Suprapubic skin (tissue), 4 donors: Measurements from ENCODE around the gene KSR2.

Experiments used
- CTCF ChIP-seq, 2 donors: fragments of 200-600 bp in 1 of 2; fragments of 450-650 bp in 1 of 2; sonication (generic) in 1 of 2; IDR thresholded peaks; one replicate each; pipeline ENCODE4 v1.5.1; 2016 to 2019; ENCODE audit warnings: antibody characterized with exemption in 2 of 2, mild to moderate bottlenecking in 1 of 2, moderate library complexity in 1 of 2
- POLR2A ChIP-seq, 2 donors: fragments of 450-650 bp; IDR thresholded peaks; one replicate each; pipeline ENCODE4 v1.6.1; 2017; ENCODE audit warnings: antibody characterized with exemption in 2 of 2, mild to moderate bottlenecking in 2 of 2, moderate library complexity in 2 of 2
- POLR2AphosphoS5 ChIP-seq, 3 donors: sonication (generic); formaldehyde crosslinking; IDR thresholded peaks; one replicate each; pipeline ENCODE4 v1.6.1; 2017; ENCODE audit warnings: antibody characterized with exemption in 3 of 3

- TF ChIP-seq POLR2AphosphoS5 (IDR thresholded peaks at IDR 0.05) (no peak), POLR2A (IDR thresholded peaks at IDR 0.05) (no peak), CTCF (IDR thresholded peaks at IDR 0.05) (no peak)
Observed at GRCh38 chr12:117508468-117508867, 460.3 kb downstream of the KSR2 start.
